Stomach (tissue), 9 donors: Measurements from ENCODE around the gene PIGL. TPM values are rescaled to one million over a fixed set of nuclear protein-coding genes. Genes with fewer than 3 reads are reported as not detected.
A peak's percentile ranks its signal among the peaks of the same experiment; 100 is the strongest.

ENCODE experiments used
- DNase-seq, 2 donors: peaks; one replicate each; pipeline versions ENCODE4 v3.0.0 to v3.0.0-alpha.2; 2013 to 2019
- H3K27ac ChIP-seq, 5 donors: fragments of 200-600 bp in 4 of 5; sonication (generic) in 4 of 5; one replicate each; pipeline ENCODE4 v1.5.1; 2013 to 2019; ENCODE audit warnings: mild to moderate bottlenecking in 1 of 5, moderate library complexity in 1 of 5
- H3K27me3 ChIP-seq, 3 donors: fragments of 200-600 bp; sonication (generic); one replicate each; pipeline ENCODE4 v1.5.1; 2017 to 2019; ENCODE audit warnings: mixed run types in 1 of 3
- H3K36me3 ChIP-seq, 4 donors: fragments of 200-600 bp; sonication (generic); 1 replicate in 3 of 4; 2 replicates in 1 of 4; pipeline ENCODE4 v1.5.1; 2016 to 2019
- H3K4me1 ChIP-seq, 4 donors: fragments of 200-600 bp; sonication (generic); one replicate each; pipeline ENCODE4 v1.5.1; 2016 to 2019
- H3K4me3 ChIP-seq, 4 donors: fragments of 200-600 bp; sonication (generic) in 3 of 4; one replicate each; pipeline ENCODE4 v1.5.1; 2016 to 2019; ENCODE audit warnings: mild to moderate bottlenecking in 1 of 4
- H3K9me3 ChIP-seq, 4 donors: fragments of 200-600 bp; sonication (generic); one replicate each; pipeline ENCODE4 v1.5.1; 2016 to 2019
- EP300 ChIP-seq: sonication (generic); formaldehyde crosslinking; IDR thresholded peaks from one replicate; pipeline ENCODE4 v1.6.1; 2017; ENCODE audit warnings: antibody characterized with exemption
- POLR2A ChIP-seq, 4 donors: fragments of 450-650 bp; IDR thresholded peaks; one replicate each; pipeline ENCODE4 v1.6.1; 2016; ENCODE audit warnings: antibody characterized with exemption in 4 of 4, control low read depth in 2 of 4, mild to moderate bottlenecking in 1 of 4, moderate library complexity in 1 of 4
- POLR2AphosphoS5 ChIP-seq, 3 donors: sonication (generic); formaldehyde crosslinking; IDR thresholded peaks; one replicate each; pipeline ENCODE4 v1.6.1; 2016; ENCODE audit warnings: antibody characterized with exemption in 3 of 3
- WGBS, 5 donors: extraction: QIAGEN DNeasy Blood & Tissue Kit in 3 of 5; methylation state at CpG; one replicate each; pipeline versions ENCODE4 v1.1.5 to v1.1.7; 2013 to 2018; 5-methylcytosine and 5-hydroxymethylcytosine counted together
- intact Hi-C: fragments of 100-400 bp; cut with DNase I; formaldehyde crosslinking; loops from one replicate; pipeline ENCODE4 v1.15.1; 2023; ENCODE audit warnings: low total_unique reads
- polyA plus RNA-seq, 3 donors: library from polyadenylated mRNA; stranded (reverse); fragments of 200-250 nt; gene quantifications; one replicate each; pipeline ENCODE4 v1.2.3, GENCODE V29; 2013
- total RNA-seq, 5 donors: library from RNA; depleted of rRNA; stranded (reverse); fragments of >200 nt; gene quantifications; one replicate each; pipeline versions ENCODE4 v1.1.0 to v1.2.3, GENCODE V29; 2014 to 2016
- TF ChIP-seq, protein P1 (sequence below), 7 experiments: fragments of 450-650 bp in 4 of 7; fragments of 200-600 bp in 3 of 7; sonication (generic) in 3 of 7; IDR thresholded peaks; one replicate each; pipeline ENCODE4 v1.5.1; 2016 to 2019; ENCODE audit warnings: antibody characterized with exemption in 7 of 7, control low read depth in 2 of 7, mild to moderate bottlenecking in 1 of 7
- donor health status: healthy with polysubstance abuse.
- donor health status: Bipolar disorder and iron deficiency.
- donor health status: healthy.

The PIGL gene
- total and polyA plus RNA-seq, 8 donors, result 5.8 to 72.3 (median 35.3) TPM

DNA sequence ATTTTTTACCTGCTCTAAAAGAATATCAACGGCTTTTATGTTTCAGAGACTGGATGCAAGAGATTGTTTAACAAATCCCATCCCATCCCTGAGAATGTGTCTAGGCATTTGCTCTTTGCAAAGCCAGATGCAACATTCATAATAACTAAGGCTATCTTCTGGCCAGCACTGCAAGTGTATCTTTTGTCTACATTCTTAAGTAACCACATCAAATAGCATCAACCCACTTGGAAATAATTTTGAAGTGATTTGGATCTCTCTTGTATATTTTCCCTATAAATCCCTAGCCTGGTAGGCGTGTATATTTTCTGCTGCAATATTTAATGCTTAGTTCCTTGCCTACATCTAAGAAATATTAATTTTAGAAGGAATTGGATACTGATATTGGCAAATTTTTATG is 64.3 kb downstream of the PIGL start:
- no peak overlapping the region for H3K27ac ChIP-seq
- no peak for TF ChIP-seq POLR2AphosphoS5 (IDR thresholded peaks at IDR 0.05)
- DNase-seq, result no peak
- WGBS, 5 donors, result 59 to 85% (median 73%) methylated on average over 2 of the region's 2 CpGs
- H3K9me3 ChIP-seq, result no peaks in the 10 kb centered on the region
- H3K4me3 ChIP-seq, result no peak overlapping the region
- peaks cover 0 to 9% (median 0%) of the 10 kb centered on the region in 4 donors for H3K36me3 ChIP-seq
- intact Hi-C loops, result no loop called here
- no peaks in the 10 kb centered on the region for H3K27me3 ChIP-seq
- H3K4me1 ChIP-seq, result peaks cover under 1 to 19% (median 15%) of the 10 kb centered on the region in 4 donors

- Histone ChIP-seq H3K27ac (no peak overlapping the region), H3K4me1 (peaks cover 10 to 31% (median 27%) of the 10 kb centered on the region in 4 donors), H3K9me3 (no peaks in the 10 kb centered on the region), H3K27me3 (no peaks in the 10 kb centered on the region), H3K36me3 (peaks cover 0 to 9% (median 0%) of the 10 kb centered on the region in 4 donors), H3K4me3 (no peak overlapping the region)
- TF ChIP-seq, protein P1, sequence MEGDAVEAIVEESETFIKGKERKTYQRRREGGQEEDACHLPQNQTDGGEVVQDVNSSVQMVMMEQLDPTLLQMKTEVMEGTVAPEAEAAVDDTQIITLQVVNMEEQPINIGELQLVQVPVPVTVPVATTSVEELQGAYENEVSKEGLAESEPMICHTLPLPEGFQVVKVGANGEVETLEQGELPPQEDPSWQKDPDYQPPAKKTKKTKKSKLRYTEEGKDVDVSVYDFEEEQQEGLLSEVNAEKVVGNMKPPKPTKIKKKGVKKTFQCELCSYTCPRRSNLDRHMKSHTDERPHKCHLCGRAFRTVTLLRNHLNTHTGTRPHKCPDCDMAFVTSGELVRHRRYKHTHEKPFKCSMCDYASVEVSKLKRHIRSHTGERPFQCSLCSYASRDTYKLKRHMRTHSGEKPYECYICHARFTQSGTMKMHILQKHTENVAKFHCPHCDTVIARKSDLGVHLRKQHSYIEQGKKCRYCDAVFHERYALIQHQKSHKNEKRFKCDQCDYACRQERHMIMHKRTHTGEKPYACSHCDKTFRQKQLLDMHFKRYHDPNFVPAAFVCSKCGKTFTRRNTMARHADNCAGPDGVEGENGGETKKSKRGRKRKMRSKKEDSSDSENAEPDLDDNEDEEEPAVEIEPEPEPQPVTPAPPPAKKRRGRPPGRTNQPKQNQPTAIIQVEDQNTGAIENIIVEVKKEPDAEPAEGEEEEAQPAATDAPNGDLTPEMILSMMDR (IDR thresholded peaks at IDR 0.05), result no peak
- no peak for TF ChIP-seq EP300
- no peak for TF ChIP-seq POLR2A (IDR thresholded peaks at IDR 0.05)
- no peak for TF ChIP-seq POLR2AphosphoS5 (IDR thresholded peaks at IDR 0.05)
- no peak for DNase-seq
- intact Hi-C loops, result no loop called here
Measured at GRCh38 chr17:16282522-16282921, 65.5 kb downstream of the PIGL start.

DNA sequence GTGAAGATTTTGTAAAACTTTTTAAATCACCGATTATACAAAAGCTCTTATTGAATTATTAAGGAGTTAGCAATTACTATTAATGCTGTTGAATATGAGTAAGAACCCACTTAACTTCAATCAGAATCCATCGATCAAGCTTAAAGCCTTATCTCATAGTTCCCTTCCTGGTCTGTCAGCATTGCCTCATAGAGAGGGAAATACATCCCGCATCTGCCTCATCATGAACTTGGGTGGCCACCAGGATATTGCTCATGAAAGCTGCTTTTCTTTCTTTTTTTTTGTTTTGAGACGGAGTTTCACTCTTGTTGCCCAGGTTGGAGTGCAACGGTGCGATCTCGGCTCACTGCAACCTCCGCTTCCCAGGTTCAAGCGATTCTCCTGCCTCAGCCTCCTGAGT is 66.7 kb downstream of the PIGL start:
- Histone ChIP-seq H3K27ac (no peak overlapping the region), H3K36me3 (peaks cover 0 to 5% (median 0%) of the 10 kb centered on the region in 4 donors), H3K9me3 (no peaks in the 10 kb centered on the region), H3K4me3 (no peak overlapping the region), H3K27me3 (no peaks in the 10 kb centered on the region), H3K4me1 (peaks cover 20 to 42% (median 38%) of the 10 kb centered on the region in 4 donors)
- DNase-seq, result no peak
- intact Hi-C loops, result no loop called here
- TF ChIP-seq, protein P1 (IDR thresholded peaks at IDR 0.05), result no peak
- TF ChIP-seq EP300 (no peak), POLR2A (IDR thresholded peaks at IDR 0.05) (no peak), POLR2AphosphoS5 (IDR thresholded peaks at IDR 0.05) (no peak)
- WGBS, 5 donors, result 90 to 95% (median 94%) methylated on average over 9 of the region's 9 CpGs

DNA sequence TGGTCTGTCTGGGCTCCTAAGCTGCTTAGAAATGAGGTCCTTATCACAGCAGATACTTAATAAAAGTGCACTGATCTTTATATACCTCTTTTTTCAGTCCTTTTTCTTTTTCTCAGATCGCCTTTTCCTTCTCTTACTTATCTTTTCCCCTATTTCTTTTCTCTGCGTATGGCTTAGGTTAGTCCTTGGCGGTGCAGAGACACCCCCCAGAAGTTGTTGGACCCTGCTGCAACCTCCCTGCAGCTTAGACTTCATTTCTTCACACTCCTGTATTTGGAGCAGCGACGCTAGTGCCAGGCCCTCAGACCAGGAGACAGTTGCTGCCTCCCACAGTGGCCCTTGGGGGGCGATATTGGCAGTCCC is 68.6 kb downstream of the PIGL start:
- no peak for DNase-seq
- H3K9me3 ChIP-seq, result no peaks in the 10 kb centered on the region
- H3K4me3 ChIP-seq, result peak overlapping the region in 3 of 4 donors; percentile 12 to 13 (median 13)
- 21 to 34% (median 29%) methylated on average over 6 of the region's 6 CpGs for WGBS, 5 donors
- H3K36me3 ChIP-seq, result peaks cover 0 to 5% (median 0%) of the 10 kb centered on the region in 4 donors
- intact Hi-C loops, result no loop called here
- peaks cover 20 to 54% (median 49%) of the 10 kb centered on the region in 4 donors for H3K4me1 ChIP-seq
- no peak for TF ChIP-seq POLR2AphosphoS5 (IDR thresholded peaks at IDR 0.05)
- TF ChIP-seq, protein P1 (IDR thresholded peaks at IDR 0.05), result peak in 4 of 7 experiments; percentile 10 to 44 (median 20)
- peak overlapping the region; percentile 89 to 93 (median 92) for H3K27ac ChIP-seq
- no peaks in the 10 kb centered on the region for H3K27me3 ChIP-seq

DNA sequence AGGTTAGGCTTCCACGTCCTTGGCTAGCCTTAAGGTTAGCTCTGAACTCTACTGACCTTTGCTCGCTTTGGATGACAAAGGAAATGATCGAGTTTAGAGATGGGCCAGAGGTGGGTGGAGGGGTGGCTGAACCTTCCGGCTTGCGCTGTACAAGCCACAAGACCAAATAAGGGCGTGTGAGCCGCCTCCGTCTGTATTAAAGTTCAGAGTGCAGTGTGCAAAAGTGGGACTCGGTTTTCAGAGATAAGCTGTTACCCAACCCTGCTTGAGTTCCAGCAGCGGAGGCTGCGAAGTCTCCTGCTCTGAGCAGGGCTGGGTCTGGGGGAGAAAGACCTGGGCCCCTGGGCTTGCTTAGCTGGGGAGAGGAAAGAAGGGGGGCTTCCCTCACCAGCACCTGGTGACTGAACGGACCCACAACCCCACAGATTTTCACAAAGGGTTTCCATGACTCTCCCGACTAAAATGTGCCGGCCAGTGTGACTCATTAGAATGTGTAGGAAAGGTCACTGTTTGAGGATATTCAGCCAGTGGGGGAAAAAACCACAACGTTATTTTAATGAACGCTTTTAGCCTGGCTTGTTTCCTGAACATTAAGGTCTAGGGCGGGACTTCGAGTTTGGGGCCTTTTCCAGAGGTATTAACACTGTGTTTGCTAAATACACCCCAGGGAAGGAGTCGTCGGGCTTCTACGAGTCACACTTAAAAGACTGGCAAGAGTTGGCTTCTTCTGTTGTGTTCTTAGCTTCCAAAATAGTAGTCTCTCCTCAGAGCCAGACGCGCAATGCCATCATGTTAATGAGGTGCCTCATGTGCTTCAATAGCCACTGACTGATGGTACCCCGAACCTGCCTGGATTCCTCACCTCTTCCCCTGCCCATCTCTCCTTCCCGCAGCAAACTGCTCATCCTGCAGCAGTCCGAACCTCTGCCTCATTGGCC is 69.3 kb downstream of the PIGL start:
- no peaks in the 10 kb centered on the region for H3K9me3 ChIP-seq
- no peaks in the 10 kb centered on the region for H3K27me3 ChIP-seq
- peak; percentile 86 to 96 for DNase-seq
- peaks cover 20 to 54% (median 49%) of the 10 kb centered on the region in 4 donors for H3K4me1 ChIP-seq
- peak overlapping the region; percentile 12 to 14 (median 13) for H3K4me3 ChIP-seq
- peak overlapping the region; percentile 89 to 93 (median 92) for H3K27ac ChIP-seq
- TF ChIP-seq, protein P1 (IDR thresholded peaks at IDR 0.05), result no peak
- TF ChIP-seq POLR2AphosphoS5 (IDR thresholded peaks at IDR 0.05), result peak; percentile 52 to 76 (median 65)
- no peak for TF ChIP-seq POLR2A (IDR thresholded peaks at IDR 0.05)
- peak; percentile 37 for TF ChIP-seq EP300
- peaks cover 0 to 5% (median 0%) of the 10 kb centered on the region in 4 donors for H3K36me3 ChIP-seq
- intact Hi-C loops, result no loop called here
- 5 to 13% (median 8%) methylated on average over 26 of the region's 26 CpGs for WGBS, 5 donors
